NAMALWA (cell line): Measurements from ENCODE around the gene POLRMT.

Source experiments
- DNase-seq: peaks from one replicate; pipeline ENCODE4 v3.0.0-alpha.2; 2015; ENCODE audit warnings: low spot score

The POLRMT gene

DNA sequence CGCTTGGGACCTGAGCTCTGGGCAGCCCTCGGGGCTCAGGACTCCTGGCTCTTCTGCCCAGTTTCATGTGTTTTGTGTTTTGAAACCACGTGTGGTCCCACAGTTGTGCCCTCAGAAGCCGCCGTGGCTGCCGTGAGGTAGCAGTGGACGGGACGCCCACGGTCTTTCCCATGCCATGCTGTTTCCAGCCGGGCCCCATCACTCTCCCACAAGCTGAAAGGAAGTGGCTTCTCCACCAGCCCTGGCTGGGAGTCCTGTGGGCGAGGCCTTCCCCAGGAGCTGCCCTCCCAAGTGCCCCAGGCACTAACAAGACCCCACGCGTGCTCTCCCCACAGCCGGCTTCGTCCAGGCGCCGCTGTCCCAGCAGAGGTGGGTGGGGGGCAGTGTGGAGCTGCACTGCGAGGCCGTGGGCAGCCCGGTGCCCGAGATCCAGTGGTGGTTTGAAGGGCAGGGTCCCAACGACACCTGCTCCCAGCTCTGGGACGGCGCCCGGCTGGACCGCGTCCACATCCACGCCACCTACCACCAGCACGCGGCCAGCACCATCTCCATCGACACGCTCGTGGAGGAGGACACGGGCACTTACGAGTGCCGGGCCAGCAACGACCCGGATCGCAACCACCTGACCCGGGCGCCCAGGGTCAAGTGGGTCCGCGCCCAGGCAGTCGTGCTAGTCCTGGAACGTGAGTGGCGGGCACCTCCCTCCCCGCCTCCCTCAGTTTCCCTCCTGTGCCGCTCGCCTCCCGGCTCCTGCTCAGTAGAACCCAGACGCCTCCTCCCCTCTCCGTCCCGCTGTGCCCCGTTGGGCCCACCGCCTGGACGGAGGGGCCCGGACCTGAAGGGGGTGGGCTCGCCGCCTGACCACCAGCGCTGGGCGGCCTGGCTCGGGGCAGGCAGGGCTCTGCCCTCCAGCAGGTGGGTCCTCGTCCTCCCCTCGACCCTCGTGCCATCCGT lies 55.6 kb downstream of the POLRMT start:
- DNase-seq: no peak

DNA sequence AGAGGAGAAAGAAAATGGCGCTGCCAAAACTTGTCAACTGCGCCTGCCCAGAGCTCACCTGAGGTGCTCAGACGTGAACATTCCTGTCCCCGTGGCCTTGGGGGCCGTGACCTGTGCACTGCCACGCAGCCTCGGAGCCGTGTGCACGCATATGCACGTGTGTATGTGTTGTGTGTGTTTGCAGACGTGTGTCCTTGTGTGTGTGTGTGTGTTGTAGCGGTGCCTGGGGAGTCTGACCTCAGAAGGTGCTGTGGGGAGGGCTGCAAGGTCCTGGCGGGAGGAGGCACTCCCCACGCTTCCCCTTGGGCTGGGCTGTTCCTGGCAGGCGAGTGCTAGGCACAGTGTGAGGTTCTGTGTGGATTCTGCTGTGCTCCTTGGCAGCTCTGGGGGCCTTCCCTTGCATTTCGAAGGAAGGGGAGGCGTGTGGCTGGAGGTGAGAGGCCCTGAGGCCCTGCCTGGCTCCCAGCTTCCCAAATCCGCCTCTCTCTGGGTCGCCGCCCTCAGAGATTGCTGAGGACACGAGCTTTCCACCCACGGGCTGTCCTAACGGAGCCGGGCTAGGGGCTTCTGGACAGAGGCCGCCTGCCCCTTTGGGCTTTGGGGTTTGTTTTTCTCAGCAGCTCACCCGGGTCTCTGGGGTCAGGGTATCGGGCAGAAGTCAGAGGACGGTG lies 56.4 kb downstream of the POLRMT start:
- DNase-seq: no peak

DNA sequence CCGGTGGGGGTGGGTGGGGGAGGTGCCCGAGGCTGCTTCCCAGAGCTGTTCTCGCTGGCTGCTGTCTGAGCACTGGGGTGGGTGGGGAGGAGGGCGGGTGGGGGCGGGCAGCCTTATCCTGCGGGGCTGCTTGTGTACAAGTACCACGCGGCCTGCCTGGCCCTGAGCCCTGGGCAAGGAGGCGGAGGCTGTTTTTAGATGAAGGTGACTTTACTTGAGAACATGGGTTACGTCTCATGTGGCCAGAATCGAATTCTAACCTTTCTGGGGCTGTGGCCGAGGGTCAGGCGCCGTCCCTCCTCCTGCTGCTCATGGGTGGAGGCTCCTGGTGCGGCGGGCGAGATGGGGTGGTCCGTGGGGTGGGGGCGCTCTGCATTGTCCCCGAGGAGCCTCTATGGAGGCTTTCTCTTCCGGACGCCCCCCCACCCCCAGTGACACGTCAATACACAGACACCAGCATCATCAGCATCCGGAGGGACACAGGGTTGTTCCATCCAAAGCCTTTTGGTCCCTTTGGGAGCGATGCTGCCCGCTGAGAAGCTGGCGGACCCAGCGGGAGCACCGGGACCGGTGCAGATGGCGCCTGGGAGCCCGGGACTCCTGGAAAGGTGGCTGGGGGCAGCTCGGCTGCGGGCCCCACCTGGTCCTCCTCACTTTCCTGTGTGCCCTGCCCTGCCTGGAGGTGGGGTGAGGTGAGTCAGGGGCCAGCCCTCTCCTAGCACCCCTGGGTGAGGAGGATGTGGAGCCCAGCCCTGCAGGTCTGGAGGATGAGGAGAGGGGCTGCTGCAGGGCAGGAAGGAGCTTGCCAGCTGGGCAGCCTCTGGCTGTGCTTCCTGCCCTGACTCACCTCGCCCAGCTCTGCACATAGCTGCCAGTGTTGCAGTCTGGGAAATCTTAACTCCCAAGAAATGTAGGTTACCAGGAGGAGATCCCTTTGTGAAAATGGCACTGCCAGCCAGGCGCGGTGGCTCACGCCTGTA lies 57.5 kb downstream of the POLRMT start:
- no peak for DNase-seq

DNA sequence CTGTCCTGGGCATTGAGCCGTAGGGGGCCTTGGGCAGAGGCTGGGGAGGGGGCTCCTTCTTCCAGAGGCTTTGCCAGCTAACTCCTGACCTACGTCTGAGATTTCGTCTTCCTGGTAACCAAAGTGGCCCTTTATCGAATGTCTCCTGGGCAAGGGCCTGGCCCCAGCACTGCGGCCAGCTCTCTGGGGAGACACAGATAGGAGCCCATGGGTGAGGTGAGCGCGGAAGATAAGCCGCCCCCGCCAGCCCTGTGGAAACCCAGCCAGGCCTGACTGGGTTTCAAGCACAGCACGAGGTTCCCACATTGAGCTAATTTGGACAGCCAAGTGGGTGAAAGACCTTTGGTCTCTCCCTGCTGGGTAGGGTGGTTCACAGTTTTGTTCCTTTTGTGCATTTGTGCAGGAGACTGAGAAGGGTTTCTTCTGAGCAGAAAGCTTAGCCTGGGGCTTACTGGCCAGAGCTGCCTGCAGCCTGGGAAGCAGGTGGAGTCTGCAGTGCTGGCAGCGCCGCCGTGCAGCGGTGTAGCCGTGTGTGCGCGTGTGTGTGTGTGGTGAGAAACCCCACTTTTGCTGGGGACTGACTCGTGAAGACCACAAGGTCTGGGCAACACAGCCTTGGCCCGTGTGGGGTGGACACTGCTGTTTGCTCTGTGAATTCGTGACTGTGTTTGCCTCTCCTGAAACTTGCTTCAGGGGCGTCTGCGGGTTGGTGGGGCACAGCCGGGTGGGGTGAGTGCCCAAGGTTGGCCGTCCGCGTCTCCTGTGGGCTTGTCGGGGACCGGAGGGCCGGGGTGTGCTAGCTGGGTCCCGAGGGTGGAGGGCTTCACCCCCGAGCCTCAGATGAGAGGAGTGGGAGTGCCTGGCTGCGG lies 58.4 kb downstream of the POLRMT start:
- DNase-seq: no peak

DNA sequence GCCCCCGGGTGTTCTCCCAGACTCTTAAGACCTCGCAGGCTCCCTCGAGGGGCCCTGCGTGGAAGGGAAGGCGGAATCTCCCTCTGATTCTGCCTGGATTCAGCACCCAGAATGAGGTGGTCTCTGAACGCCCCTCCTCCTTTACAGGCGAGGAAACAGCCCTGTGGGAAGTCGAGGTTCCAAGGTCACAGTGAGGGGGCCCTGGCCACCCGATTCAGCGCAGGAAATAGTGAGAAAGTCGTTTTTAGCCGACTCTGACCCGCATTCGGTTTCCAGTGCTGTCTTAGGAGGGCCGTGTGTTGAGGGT lies 59.9 kb downstream of the POLRMT start:
- DNase-seq: no peak

DNA sequence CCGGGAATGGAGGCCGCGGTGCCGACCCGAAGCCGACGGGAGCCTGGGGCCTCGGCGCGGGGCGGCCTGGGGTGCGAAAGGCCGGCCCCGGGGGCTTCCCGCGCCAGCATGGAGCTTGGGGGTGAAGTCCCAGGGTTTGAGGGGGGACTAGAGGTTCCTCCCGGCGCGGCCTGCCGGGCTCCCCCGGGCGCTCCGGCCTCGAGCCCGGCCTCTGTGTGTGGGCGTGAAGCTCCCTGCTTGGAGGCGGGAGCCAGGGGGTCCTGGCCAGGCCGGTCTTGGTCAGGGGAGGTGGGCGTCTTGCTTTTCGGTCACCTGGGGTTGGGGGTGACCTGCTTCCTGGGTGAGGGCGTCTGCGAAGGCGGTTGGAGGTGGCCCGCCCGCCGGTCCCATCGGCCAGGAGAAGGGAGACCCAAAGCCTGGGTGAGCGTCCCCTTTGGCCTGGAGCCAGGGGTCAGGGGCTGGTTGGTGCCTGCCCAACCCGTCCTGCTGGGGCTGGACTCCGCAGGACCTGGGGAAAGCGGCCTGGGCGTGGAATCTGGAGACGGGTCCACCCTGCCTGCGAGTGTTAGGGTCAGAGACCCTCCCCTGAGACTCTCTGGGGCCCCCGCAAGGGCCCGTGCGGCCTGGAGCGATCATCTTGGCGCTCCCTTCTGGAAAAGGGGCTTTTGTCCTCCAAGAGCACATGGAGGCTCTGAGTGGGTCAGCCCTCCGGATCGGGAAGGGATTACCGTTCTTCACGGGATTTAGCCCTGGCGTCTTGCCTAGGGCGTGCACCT lies 60.4 kb downstream of the POLRMT start:
- DNase-seq: peak; percentile 51

DNA sequence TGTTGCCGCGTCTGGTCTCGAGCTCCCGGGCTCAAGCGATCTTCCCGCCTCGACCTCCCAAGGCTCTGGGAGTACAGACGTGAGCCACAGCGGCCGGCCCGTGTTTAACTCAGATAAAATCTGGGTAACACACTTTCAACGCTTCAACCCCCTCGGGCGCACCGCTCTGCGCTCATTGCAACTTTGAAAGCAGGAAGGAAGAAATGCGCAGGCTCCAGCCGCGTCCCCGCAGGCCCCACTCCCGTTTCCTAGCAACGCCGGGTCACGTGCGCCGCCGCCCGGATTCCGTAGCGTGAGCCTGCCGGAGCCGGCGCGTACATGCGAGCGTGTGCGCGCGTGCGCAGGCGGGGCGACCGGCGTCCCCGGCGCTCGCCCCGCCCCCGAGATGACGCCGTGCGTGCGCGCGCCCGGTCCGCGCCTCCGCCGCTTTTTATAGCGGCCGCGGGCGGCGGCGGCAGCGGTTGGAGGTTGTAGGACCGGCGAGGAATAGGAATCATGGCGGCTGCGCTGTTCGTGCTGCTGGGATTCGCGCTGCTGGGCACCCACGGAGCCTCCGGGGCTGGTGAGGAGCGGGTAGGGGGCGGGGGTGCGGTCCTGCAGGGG lies 61.1 kb downstream of the POLRMT start, which contains the start of gene BSG:
BSG (plus strand) TSS at position 457 of the 603 bp plus-strand sequence; CDS start at position 496, 39 bp downstream.
- DNase-seq: peak; percentile 99

DNA sequence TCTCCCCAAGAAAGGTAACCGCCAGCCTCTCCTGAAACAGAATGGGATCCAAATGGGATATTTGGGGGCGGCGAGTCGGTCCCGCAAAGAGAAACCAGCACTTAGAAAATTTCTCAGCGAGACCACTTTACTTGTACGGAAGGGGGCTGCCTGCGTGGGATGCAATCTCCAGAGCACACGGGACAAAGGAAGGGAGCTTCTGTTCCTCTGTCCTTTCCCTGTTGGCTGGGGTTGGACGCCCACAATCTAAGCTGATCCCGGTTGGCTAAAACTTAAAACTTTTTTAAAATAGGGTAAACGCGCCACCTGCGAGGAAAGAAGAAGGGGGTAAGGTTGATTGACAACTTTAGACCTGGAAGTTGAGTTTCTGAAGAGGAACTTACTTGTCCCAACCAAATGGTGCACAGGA lies 61.8 kb downstream of the POLRMT start:
- peak; percentile 80 for DNase-seq

DNA sequence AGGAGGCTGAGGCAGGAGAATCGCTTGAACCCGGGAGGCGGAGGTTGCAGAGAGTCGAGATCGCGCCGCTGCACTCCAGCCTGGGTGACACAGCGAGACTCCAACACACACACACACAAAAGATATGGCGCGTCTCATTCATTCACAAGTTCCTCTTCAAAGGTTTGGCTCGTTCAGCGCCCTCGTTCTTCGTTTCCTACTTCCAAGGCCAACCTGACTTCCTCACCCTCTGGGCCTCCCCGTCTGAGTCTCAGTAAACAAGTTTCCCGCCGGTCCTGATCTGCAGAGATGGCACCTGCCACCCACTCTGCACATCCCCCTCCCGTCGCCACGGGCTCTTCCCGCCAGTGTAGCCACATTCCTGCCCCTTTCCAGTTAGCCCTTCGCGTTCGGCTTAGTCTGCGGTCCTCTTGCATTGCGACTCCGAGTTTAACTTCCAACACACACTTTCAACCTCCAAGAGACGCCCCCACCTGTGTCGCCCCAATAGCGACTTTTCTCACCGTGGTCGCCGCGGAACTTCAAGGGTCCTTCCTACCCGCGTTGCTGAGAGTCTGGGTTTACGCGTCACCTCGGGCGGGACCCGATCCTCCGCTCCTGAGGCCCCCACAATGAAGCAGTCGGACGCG lies 62.3 kb downstream of the POLRMT start:
- DNase-seq: peak; percentile 91

DNA sequence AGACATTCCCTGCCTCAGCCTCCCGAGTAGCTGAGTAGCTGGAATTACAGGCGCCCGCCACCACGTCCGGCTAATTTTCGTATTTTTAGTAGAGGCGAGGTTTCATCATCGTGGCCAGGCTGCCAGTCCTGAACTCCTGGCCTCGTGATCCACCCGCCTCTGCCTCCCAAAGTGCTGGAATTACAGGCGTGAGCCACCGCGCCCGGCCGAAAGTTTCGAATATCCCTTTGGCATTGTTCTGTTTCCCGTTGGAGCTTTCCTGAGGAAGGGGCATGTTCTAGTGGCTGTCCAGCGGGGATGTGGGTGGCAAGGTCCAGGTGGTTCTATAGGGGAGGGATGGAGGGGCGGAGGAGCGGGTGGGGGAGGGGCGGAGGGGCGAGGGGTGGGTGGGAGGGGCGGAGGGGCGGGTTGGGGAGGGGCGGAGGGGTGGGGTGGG lies 63.1 kb downstream of the POLRMT start:
- DNase-seq: no peak

DNA sequence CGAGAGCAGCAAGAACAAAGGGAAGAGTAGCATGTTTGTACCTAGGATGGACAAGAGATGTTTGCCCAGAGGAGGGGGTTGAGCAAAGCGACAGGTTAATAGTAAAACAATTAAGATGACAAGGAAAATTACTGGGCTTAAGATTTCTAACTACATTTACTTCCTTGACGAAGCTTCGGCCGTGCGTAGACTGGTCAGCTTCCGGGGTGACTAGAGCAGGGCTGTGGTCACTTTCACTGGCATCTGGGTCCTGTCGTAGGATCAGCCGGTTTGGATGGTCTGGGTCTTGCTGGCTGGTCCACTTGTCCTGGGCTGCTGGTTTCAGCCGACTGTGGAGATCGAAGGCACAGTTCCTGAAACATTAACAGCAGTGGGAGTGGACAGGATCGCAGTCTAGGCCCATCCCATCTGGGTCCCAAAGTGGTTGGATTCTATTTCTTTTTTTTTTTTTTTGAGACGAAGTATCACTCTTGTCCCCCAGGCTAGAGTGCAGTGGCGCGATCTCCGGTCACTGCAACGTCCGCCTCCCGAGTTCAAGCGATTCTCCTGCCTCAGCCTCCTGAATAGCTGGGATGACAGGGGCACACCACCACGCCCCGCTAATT lies 65.9 kb downstream of the POLRMT start:
- no peak for DNase-seq
